ENCODE data around the gene GJC1. TPM values are rescaled to one million over a fixed set of nuclear protein-coding genes. Genes with fewer than 3 reads are reported as not detected.

GJC1 gene
- total and polyA plus RNA-seq, 4 donors = 3.9 to 44.3 (median 8.5) TPM

- Histone ChIP-seq H3K27ac (ENCODE audit: low read depth in 1 of 2, low read length in 1 of 2) (no peak overlapping the region), H3K27me3 (ENCODE audit: control insufficient read depth in 3 of 3, insufficient read depth in 3 of 3, low read length in 2 of 3) (no peaks in the 10 kb centered on the region), H3K36me3 (ENCODE audit: control insufficient read depth in 4 of 4, insufficient read depth in 4 of 4, low read length in 4 of 4) (peaks cover 33 to 60% (median 46%) of the 10 kb centered on the region in 4 donors), H3K9ac (ENCODE audit: insufficient read depth in 1 of 2, low read length in 2 of 2) (no peak overlapping the region), H3K4me3 (no peak overlapping the region), H3K4me1 (ENCODE audit: control insufficient read depth in 5 of 5, insufficient read depth in 5 of 5, low read length in 5 of 5) (peaks cover 0 to 7% (median 0%) of the 10 kb centered on the region in 5 donors), H3K9me3 (ENCODE audit: control insufficient read depth in 4 of 4, insufficient read depth in 3 of 4, low read length in 3 of 4) (peaks cover 0 to 2% (median 0%) of the 10 kb centered on the region in 4 donors)
- TF ChIP-seq CTCF (IDR thresholded peaks at IDR 0.05; ENCODE audit: control extremely low read depth, extremely low read depth) = no peak
- WGBS, 2 donors = 72 to 83% methylated on average over 10 of the region's 10 CpGs
- DNase-seq (no peak), ATAC-seq (ENCODE audit: insufficient read depth, low FRiP score) (no peak)
These were observed 34.7 kb upstream of the GJC1 start for GRCh38 chr17:44864831-44865230.

- peaks cover 0 to 7% (median 0%) of the 10 kb centered on the region in 5 donors for H3K4me1 ChIP-seq (ENCODE audit: control insufficient read depth in 5 of 5, insufficient read depth in 5 of 5, low read length in 5 of 5)
- no peak for ATAC-seq (ENCODE audit: insufficient read depth, low FRiP score)
- H3K4me3 ChIP-seq = no peak overlapping the region
- peak in 1 of 3 donors; percentile 24 for DNase-seq
- no peak for TF ChIP-seq CTCF (IDR thresholded peaks at IDR 0.05; ENCODE audit: control extremely low read depth, extremely low read depth)
- no peak overlapping the region for H3K27ac ChIP-seq (ENCODE audit: low read depth in 1 of 2, low read length in 1 of 2)
- 81 to 91% methylated on average over 12 of the region's 12 CpGs for WGBS, 2 donors
- no peak overlapping the region for H3K9ac ChIP-seq (ENCODE audit: insufficient read depth in 1 of 2, low read length in 2 of 2)
- peaks cover 37 to 66% (median 49%) of the 10 kb centered on the region in 4 donors for H3K36me3 ChIP-seq (ENCODE audit: control insufficient read depth in 4 of 4, insufficient read depth in 4 of 4, low read length in 4 of 4)
- no peaks in the 10 kb centered on the region for H3K27me3 ChIP-seq (ENCODE audit: control insufficient read depth in 3 of 3, insufficient read depth in 3 of 3, low read length in 2 of 3)
- peaks cover 0 to 2% (median 0%) of the 10 kb centered on the region in 4 donors for H3K9me3 ChIP-seq (ENCODE audit: control insufficient read depth in 4 of 4, insufficient read depth in 3 of 4, low read length in 3 of 4)
These were observed 33.2 kb upstream of the GJC1 start for GRCh38 chr17:44863061-44863918.

- Histone ChIP-seq H3K9ac (ENCODE audit: insufficient read depth in 1 of 2, low read length in 2 of 2) (no peak overlapping the region), H3K4me3 (no peak overlapping the region), H3K9me3 (ENCODE audit: control insufficient read depth in 4 of 4, insufficient read depth in 3 of 4, low read length in 3 of 4) (peaks cover 0 to 2% (median 0%) of the 10 kb centered on the region in 4 donors), H3K36me3 (ENCODE audit: control insufficient read depth in 4 of 4, insufficient read depth in 4 of 4, low read length in 4 of 4) (peaks cover 34 to 65% (median 48%) of the 10 kb centered on the region in 4 donors), H3K4me1 (ENCODE audit: control insufficient read depth in 5 of 5, insufficient read depth in 5 of 5, low read length in 5 of 5) (peaks cover 0 to 7% (median 0%) of the 10 kb centered on the region in 5 donors), H3K27ac (ENCODE audit: low read depth in 1 of 2, low read length in 1 of 2) (no peak overlapping the region), H3K27me3 (ENCODE audit: control insufficient read depth in 3 of 3, insufficient read depth in 3 of 3, low read length in 2 of 3) (no peaks in the 10 kb centered on the region)
- 80 to 89% methylated on average over 9 of the region's 9 CpGs for WGBS, 2 donors
- DNase-seq (no peak), ATAC-seq (ENCODE audit: insufficient read depth, low FRiP score) (no peak)
- TF ChIP-seq CTCF (IDR thresholded peaks at IDR 0.05; ENCODE audit: control extremely low read depth, extremely low read depth) = no peak
These were observed 32.3 kb upstream of the GJC1 start for GRCh38 chr17:44862278-44862914.

Data from lung (tissue), 12 donors.